H9 (cell line): ENCODE measurements around the gene AGBL4. TPM values are rescaled to one million over a fixed set of nuclear protein-coding genes. Genes with fewer than 3 reads are reported as not detected.

Experiments used
- DNase-seq: peaks from one replicate; pipeline ENCODE4 v3.0.0-alpha.2; 2017
- H2AFZ ChIP-seq: one replicate; pipeline ENCODE4 v1.6.1; 2013; ENCODE audit warnings: mild to moderate bottlenecking, low read length, control low read depth, moderate library complexity
- H2AK5ac ChIP-seq: 2 replicates; pipeline ENCODE4 v1.6.1; 2013; ENCODE audit warnings: low read length, control low read depth, mixed read lengths; ENCODE audit not compliant: insufficient read length
- H2BK120ac ChIP-seq: one replicate; pipeline ENCODE4 v1.6.1; 2013; ENCODE audit warnings: low read depth, mild to moderate bottlenecking, low read length, control low read depth, inconsistent platforms; ENCODE audit not compliant: poor library complexity, severe bottlenecking
- H2BK12ac ChIP-seq: 2 replicates; pipeline ENCODE4 v1.6.1; 2013; ENCODE audit warnings: low read length, control low read depth, mixed read lengths, low read depth; ENCODE audit not compliant: insufficient read length
- H2BK15ac ChIP-seq: 2 replicates; pipeline ENCODE4 v1.6.1; 2013; ENCODE audit warnings: low read depth, low read length, control low read depth
- H2BK20ac ChIP-seq: one replicate; pipeline ENCODE4 v1.6.1; 2013; ENCODE audit warnings: low read depth, mild to moderate bottlenecking, low read length, control low read depth, inconsistent platforms; ENCODE audit not compliant: poor library complexity, severe bottlenecking
- H2BK5ac ChIP-seq: 2 replicates; pipeline ENCODE4 v1.6.1; 2013; ENCODE audit warnings: low read length, control low read depth, mixed read lengths; ENCODE audit not compliant: insufficient read length
- H3K14ac ChIP-seq: 2 replicates; pipeline ENCODE4 v1.6.1; 2013; ENCODE audit warnings: low read length, control low read depth; ENCODE audit not compliant: insufficient read depth
- H3K18ac ChIP-seq: 2 replicates; pipeline ENCODE4 v1.6.1; 2013; ENCODE audit warnings: low read depth, mild to moderate bottlenecking, mixed read lengths, low read length, control low read depth; ENCODE audit not compliant: insufficient read length
- H3K23ac ChIP-seq: 2 replicates; pipeline ENCODE4 v1.6.1; 2013; ENCODE audit warnings: low read length, control low read depth, mixed read lengths, low read depth; ENCODE audit not compliant: insufficient read length
- H3K23me2 ChIP-seq: 2 replicates; pipeline ENCODE4 v1.6.1; 2013; ENCODE audit warnings: low read depth, mild to moderate bottlenecking, mixed read lengths, low read length, control low read depth; ENCODE audit not compliant: insufficient read length, poor library complexity, severe bottlenecking
- H3K27ac ChIP-seq: 2 replicates; pipeline ENCODE4 v1.5.1; 2013; ENCODE audit warnings: low read length, control low read depth, mixed read lengths, low read depth; ENCODE audit not compliant: insufficient read length
- H3K27me3 ChIP-seq: 2 replicates; pipeline ENCODE4 v1.6.1; 2013; ENCODE audit warnings: low read length, control low read depth, inconsistent platforms; ENCODE audit not compliant: insufficient read depth
- H3K4ac ChIP-seq: 2 replicates; pipeline ENCODE4 v1.6.1; 2013; ENCODE audit warnings: low read depth, mild to moderate bottlenecking, control low read depth, inconsistent platforms, low read length, moderate library complexity
- H3K4me1 ChIP-seq: 2 replicates; pipeline ENCODE4 v1.6.1; 2013; ENCODE audit warnings: low read length, control low read depth, inconsistent platforms; ENCODE audit not compliant: insufficient read depth
- H3K4me2 ChIP-seq: 2 replicates; pipeline ENCODE4 v1.6.1; 2013; ENCODE audit warnings: low read length, control low read depth, mixed read lengths; ENCODE audit not compliant: insufficient read length, insufficient read depth
- H3K56ac ChIP-seq: 2 replicates; pipeline ENCODE4 v1.6.1; 2013; ENCODE audit warnings: low read depth, mild to moderate bottlenecking, mixed read lengths, low read length, control low read depth; ENCODE audit not compliant: insufficient read length
- H3K79me1 ChIP-seq: 2 replicates; pipeline ENCODE4 v1.6.1; 2013; ENCODE audit warnings: low read depth, mild to moderate bottlenecking, moderate library complexity, low read length, control low read depth, inconsistent platforms; ENCODE audit not compliant: insufficient read depth, poor library complexity, severe bottlenecking
- H3K79me2 ChIP-seq: 2 replicates; pipeline ENCODE4 v1.6.1; 2013; ENCODE audit warnings: low read length, control low read depth, inconsistent platforms; ENCODE audit not compliant: insufficient read depth
- H3K9ac ChIP-seq: 2 replicates; pipeline ENCODE4 v1.6.1; 2013; ENCODE audit warnings: low read length, control low read depth, mixed read lengths; ENCODE audit not compliant: insufficient read length; ENCODE audit errors: extremely low read depth
- H3K9me3 ChIP-seq: one replicate; pipeline ENCODE4 v1.6.1; 2013; ENCODE audit warnings: low read depth, low read length, inconsistent platforms; ENCODE audit not compliant: control insufficient read depth
- H3T11ph ChIP-seq: one replicate; pipeline ENCODE4 v1.6.1; 2013; ENCODE audit warnings: mild to moderate bottlenecking, low read length, control low read depth, inconsistent platforms
- H4K20me1 ChIP-seq: one replicate; pipeline ENCODE4 v1.6.1; 2013; ENCODE audit not compliant: control insufficient read depth, insufficient read length, insufficient read depth
- H4K5ac ChIP-seq: 2 replicates; pipeline ENCODE4 v1.6.1; 2013; ENCODE audit warnings: low read depth, mild to moderate bottlenecking, mixed read lengths, low read length, control low read depth; ENCODE audit not compliant: insufficient read length
- H4K8ac ChIP-seq: replicated peaks from 2 replicates; pipeline ENCODE4 v1.6.1; 2013; ENCODE audit warnings: low read length, control low read depth, mixed read lengths, low read depth; ENCODE audit not compliant: insufficient read length
- H4K91ac ChIP-seq: 2 replicates; pipeline ENCODE4 v1.6.1; 2013; ENCODE audit warnings: low read depth, mild to moderate bottlenecking, moderate library complexity, mixed read lengths, low read length, control low read depth; ENCODE audit not compliant: insufficient read length
- H3K27ac Mint-ChIP-seq, 3 experiments: 2 replicates in 2 of 3; 3 replicates in 1 of 3; pipeline ENCODE4 v1.8.0; 2020 to 2021; ENCODE audit warnings: mixed read lengths in 3 of 3, mild to moderate bottlenecking in 1 of 3, moderate library complexity in 1 of 3
- H3K27me3 Mint-ChIP-seq: 2 replicates; pipeline ENCODE4 v1.8.0; 2021; ENCODE audit warnings: low read depth, mild to moderate bottlenecking, moderate library complexity, mixed read lengths
- H3K36me3 Mint-ChIP-seq, 3 experiments: 2 replicates in 2 of 3; 3 replicates in 1 of 3; pipeline ENCODE4 v1.8.0; 2020 to 2021; ENCODE audit warnings: low read depth in 3 of 3, mixed read lengths in 3 of 3; ENCODE audit not compliant: insufficient read depth in 1 of 3
- H3K4me1 Mint-ChIP-seq, 2 experiments: 2 replicates each; pipeline ENCODE4 v1.8.0; 2020; ENCODE audit warnings: mixed read lengths in 2 of 2
- H3K4me3 Mint-ChIP-seq, 2 experiments: 2 replicates in 1 of 2; 3 replicates in 1 of 2; pipeline ENCODE4 v1.8.0; 2020 to 2021; ENCODE audit warnings: mild to moderate bottlenecking in 2 of 2, mixed read lengths in 2 of 2, moderate library complexity in 1 of 2
- H3K9me3 Mint-ChIP-seq, 2 experiments: 2 replicates in 1 of 2; 3 replicates in 1 of 2; pipeline ENCODE4 v1.8.0; 2020; ENCODE audit warnings: mild to moderate bottlenecking in 2 of 2, mixed read lengths in 2 of 2, moderate library complexity in 1 of 2
- CTCF ChIP-seq: fragments of 200-600 bp; sonication (generic); conservative IDR thresholded peaks from 3 replicates; pipeline ENCODE4 v1.8.0; 2021; ENCODE audit warnings: antibody characterized with exemption, mild to moderate bottlenecking
- total RNA-seq: library from RNA; stranded (reverse); gene quantifications from 2 replicates; pipeline ENCODE4 v1.2.1, GENCODE V29; 2021

Gene AGBL4
- total RNA-seq, 1 experiment from 2014 or later: not detected

- no peaks in the 10 kb centered on the region for H3K79me2 ChIP-seq
- H3K18ac ChIP-seq: no peak overlapping the region
- no peak overlapping the region for H2BK120ac ChIP-seq
- H3K27me3 ChIP-seq: no peaks in the 10 kb centered on the region
- no peak overlapping the region for H2BK12ac ChIP-seq
- Mint-ChIP-seq H3K27me3 (no peaks in the 10 kb centered on the region; the same call in none of the 2 replicates), H3K4me3 (no peak overlapping the region), H3K36me3 (no peaks in the 10 kb centered on the region), H3K9me3 (no peaks in the 10 kb centered on the region), H3K27ac (no peak overlapping the region), H3K4me1 (no peaks in the 10 kb centered on the region)
- H3K14ac ChIP-seq: no peak overlapping the region
- H3K56ac ChIP-seq: no peak overlapping the region
- H4K8ac ChIP-seq: no peak overlapping the region
- no peaks in the 10 kb centered on the region for H3K4me1 ChIP-seq
- H3K27ac ChIP-seq: no peak overlapping the region
- H4K5ac ChIP-seq: no peak overlapping the region
- H2BK20ac ChIP-seq: no peak overlapping the region
- DNase-seq: no peak
- H2AK5ac ChIP-seq: no peak overlapping the region
- no peaks in the 10 kb centered on the region for H4K20me1 ChIP-seq
- H2AFZ ChIP-seq: no peak overlapping the region
- TF ChIP-seq CTCF: no peak
- H2BK15ac ChIP-seq: no peak overlapping the region
- H4K91ac ChIP-seq: no peak overlapping the region
- H2BK5ac ChIP-seq: no peak overlapping the region
- no peaks in the 10 kb centered on the region for H3K9me3 ChIP-seq
- H3K23ac ChIP-seq: no peak overlapping the region
- no peaks in the 10 kb centered on the region for H3K23me2 ChIP-seq
- H3K79me1 ChIP-seq: no peaks in the 10 kb centered on the region
- no peak overlapping the region for H3T11ph ChIP-seq
- H3K4ac ChIP-seq: no peak overlapping the region
- H3K4me2 ChIP-seq: no peak overlapping the region
- no peak overlapping the region for H3K9ac ChIP-seq
Observed at GRCh38 chr1:48588061-48588460, 1435.7 kb downstream of the AGBL4 start.
